Lung (tissue), 12 donors: ENCODE measurements around the gene CENATAC. TPM values are rescaled to one million over a fixed set of nuclear protein-coding genes. Genes with fewer than 3 reads are reported as not detected.

ENCODE experiments used
- ATAC-seq: fragments of 200-7000 bp; cut with Tn5 transposase; one replicate; pipeline ENCODE4 v1.9.1; 2020; ENCODE audit warnings: moderate number of reproducible peaks; ENCODE audit not compliant: insufficient read depth, low FRiP score
- DNase-seq, 3 donors: peaks; one replicate each; pipeline ENCODE4 v3.0.0-alpha.2; 2013 to 2017
- H3K27ac ChIP-seq, 2 donors: one replicate each; pipeline ENCODE4 v1.5.1; 2013; ENCODE audit warnings: mild to moderate bottlenecking in 2 of 2, moderate library complexity in 2 of 2, control low read depth in 1 of 2, inconsistent platforms in 1 of 2, low read depth in 1 of 2, low read length in 1 of 2
- H3K27me3 ChIP-seq, 3 donors: one replicate each; pipeline ENCODE4 v1.5.1; 2013; ENCODE audit warnings: low read length in 2 of 3; ENCODE audit not compliant: control insufficient read depth in 3 of 3, insufficient read depth in 3 of 3
- H3K36me3 ChIP-seq, 4 donors: one replicate each; pipeline ENCODE4 v1.5.1; 2013; ENCODE audit warnings: low read length in 4 of 4, mild to moderate bottlenecking in 1 of 4, moderate library complexity in 1 of 4; ENCODE audit not compliant: control insufficient read depth in 4 of 4, insufficient read depth in 4 of 4
- H3K4me1 ChIP-seq, 5 donors: one replicate each; pipeline ENCODE4 v1.5.1; 2013; ENCODE audit warnings: low read length in 5 of 5, mild to moderate bottlenecking in 2 of 5, moderate library complexity in 1 of 5; ENCODE audit not compliant: control insufficient read depth in 5 of 5, insufficient read depth in 5 of 5
- H3K4me3 ChIP-seq: one replicate; pipeline ENCODE4 v1.5.1; 2013; ENCODE audit warnings: mild to moderate bottlenecking, control low read depth, moderate library complexity
- H3K9ac ChIP-seq, 2 donors: one replicate each; pipeline ENCODE4 v1.5.1; 2013; ENCODE audit warnings: low read length in 2 of 2, control low read depth in 1 of 2; ENCODE audit not compliant: insufficient read depth in 1 of 2
- H3K9me3 ChIP-seq, 4 donors: one replicate each; pipeline ENCODE4 v1.5.1; 2013; ENCODE audit warnings: low read length in 3 of 4, mild to moderate bottlenecking in 1 of 4, moderate library complexity in 1 of 4; ENCODE audit not compliant: control insufficient read depth in 4 of 4, insufficient read depth in 3 of 4
- WGBS, 2 donors: extraction: QIAGEN DNeasy Blood & Tissue Kit; methylation state at CpG; one replicate each; pipeline ENCODE4 v1.1.7; 2013; 5-methylcytosine and 5-hydroxymethylcytosine counted together
- polyA plus RNA-seq, 2 donors: library from polyadenylated mRNA; stranded (reverse); fragments of 200-250 nt; gene quantifications; one replicate each; pipeline ENCODE4 v1.2.1, GENCODE V29; 2013
- total RNA-seq, 2 donors: library from RNA; depleted of rRNA in 1 of 2; stranded (reverse); fragments of >200 nt in 1 of 2; gene quantifications; one replicate each; pipeline ENCODE4 v1.2.1, GENCODE V29; 2014 to 2021
- TF ChIP-seq, protein P1 (sequence below): IDR thresholded peaks from 2 replicates; pipeline ENCODE4 v1.5.1; 2012; ENCODE audit warnings: mild to moderate bottlenecking; ENCODE audit errors: control extremely low read depth, extremely low read depth
- donor health status: control.
- donor health status: control.
- donor health status: Bipolar disorder and iron deficiency.
- donor health status: healthy.
- donor health status: DM: yes; HTN: yes; CAD: no.

The CENATAC gene
- total and polyA plus RNA-seq, 4 donors = 12.3 to 97.5 (median 53.5) TPM

DNA sequence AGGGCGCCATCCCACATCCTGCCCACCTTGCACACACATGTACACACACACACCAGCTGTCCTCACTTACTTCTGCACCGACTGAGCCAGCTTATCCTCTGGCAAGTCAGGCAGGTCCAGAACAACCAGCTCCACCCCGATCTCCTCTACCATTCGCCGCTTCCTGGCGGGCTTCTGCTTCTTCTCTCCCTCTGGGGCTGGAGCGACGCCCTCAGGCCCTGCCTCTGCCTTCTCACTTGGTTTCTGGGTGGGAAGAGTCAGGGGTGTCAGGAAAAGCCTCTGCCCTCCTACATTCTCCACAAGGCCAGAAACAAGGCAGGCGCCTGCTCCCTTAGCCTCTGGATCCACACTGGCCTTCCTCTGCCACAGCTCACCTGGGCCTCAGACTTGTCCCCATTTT lies 50.7 kb downstream of the CENATAC start:
- H3K4me3 ChIP-seq = no peak overlapping the region
- no peak overlapping the region for H3K27ac ChIP-seq
- H3K9me3 ChIP-seq = no peaks in the 10 kb centered on the region
- 94 to 96% methylated on average over 9 of the region's 9 CpGs for WGBS, 2 donors
- no peaks in the 10 kb centered on the region for H3K4me1 ChIP-seq
- H3K9ac ChIP-seq = no peak overlapping the region
- H3K27me3 ChIP-seq = no peaks in the 10 kb centered on the region
- H3K36me3 ChIP-seq = peaks cover 39 to 77% (median 49%) of the 10 kb centered on the region in 4 donors
- TF ChIP-seq, protein P1, sequence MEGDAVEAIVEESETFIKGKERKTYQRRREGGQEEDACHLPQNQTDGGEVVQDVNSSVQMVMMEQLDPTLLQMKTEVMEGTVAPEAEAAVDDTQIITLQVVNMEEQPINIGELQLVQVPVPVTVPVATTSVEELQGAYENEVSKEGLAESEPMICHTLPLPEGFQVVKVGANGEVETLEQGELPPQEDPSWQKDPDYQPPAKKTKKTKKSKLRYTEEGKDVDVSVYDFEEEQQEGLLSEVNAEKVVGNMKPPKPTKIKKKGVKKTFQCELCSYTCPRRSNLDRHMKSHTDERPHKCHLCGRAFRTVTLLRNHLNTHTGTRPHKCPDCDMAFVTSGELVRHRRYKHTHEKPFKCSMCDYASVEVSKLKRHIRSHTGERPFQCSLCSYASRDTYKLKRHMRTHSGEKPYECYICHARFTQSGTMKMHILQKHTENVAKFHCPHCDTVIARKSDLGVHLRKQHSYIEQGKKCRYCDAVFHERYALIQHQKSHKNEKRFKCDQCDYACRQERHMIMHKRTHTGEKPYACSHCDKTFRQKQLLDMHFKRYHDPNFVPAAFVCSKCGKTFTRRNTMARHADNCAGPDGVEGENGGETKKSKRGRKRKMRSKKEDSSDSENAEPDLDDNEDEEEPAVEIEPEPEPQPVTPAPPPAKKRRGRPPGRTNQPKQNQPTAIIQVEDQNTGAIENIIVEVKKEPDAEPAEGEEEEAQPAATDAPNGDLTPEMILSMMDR = no peak
- no peak for ATAC-seq
- no peak for DNase-seq

GRCh38 chr11:119049081-119049480 lies 51.1 kb downstream of the CENATAC start:
- 94 to 96% methylated on average over 7 of the region's 7 CpGs for WGBS, 2 donors

DNA sequence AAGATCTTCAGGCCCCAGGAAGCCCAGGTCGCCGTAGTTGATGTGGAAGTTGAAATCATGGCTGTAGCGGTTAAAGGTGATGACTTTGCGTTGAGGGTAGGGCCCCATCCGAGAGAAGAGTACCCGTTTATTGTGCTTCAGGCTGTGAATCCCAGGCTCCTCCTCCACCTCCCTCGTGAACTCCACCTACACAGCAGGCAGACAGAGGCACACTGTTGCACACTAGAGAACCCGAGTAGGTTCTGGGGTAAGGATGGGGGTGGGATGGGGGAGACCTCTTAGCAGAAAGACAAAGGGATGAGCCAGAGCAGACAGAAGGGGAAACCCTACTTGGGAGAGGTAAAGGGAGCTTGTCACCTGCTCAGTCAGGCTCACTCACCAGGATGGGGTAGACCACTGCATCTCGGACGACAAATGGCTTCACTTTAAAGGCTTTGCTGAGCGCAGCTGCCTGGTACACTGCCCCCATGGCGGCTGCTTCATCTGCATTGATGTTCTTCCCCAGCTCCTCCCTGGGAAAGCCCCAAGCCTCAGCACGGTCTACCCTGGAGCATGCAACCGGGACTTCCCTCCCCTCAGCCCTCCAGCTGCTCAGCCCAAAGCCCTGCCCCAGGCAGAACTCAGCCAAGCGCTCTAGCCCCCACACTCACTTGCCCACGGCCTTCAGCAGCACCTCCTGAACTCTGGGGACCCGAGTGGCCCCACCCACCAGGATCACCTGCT lies 53.7 kb downstream of the CENATAC start:
- no peaks in the 10 kb centered on the region for H3K27me3 ChIP-seq
- H3K9ac ChIP-seq = no peak overlapping the region
- no peak overlapping the region for H3K27ac ChIP-seq
- DNase-seq (no peak), ATAC-seq (no peak)
- no peaks in the 10 kb centered on the region for H3K9me3 ChIP-seq
- WGBS, 2 donors = 88 to 90% methylated on average over 17 of the region's 17 CpGs
- peaks cover 41 to 71% (median 58%) of the 10 kb centered on the region in 4 donors for H3K36me3 ChIP-seq
- no peak overlapping the region for H3K4me3 ChIP-seq
- peaks cover 0 to 9% (median 4%) of the 10 kb centered on the region in 5 donors for H3K4me1 ChIP-seq
- TF ChIP-seq, protein P1 = no peak

More at GRCh38 chr11:119049081-119049480, 51.1 kb downstream of the CENATAC start:
- Histone ChIP-seq H3K4me3 (no peak overlapping the region), H3K9me3 (no peaks in the 10 kb centered on the region), H3K27ac (no peak overlapping the region), H3K9ac (no peak overlapping the region), H3K36me3 (peaks cover 39 to 81% (median 53%) of the 10 kb centered on the region in 4 donors), H3K4me1 (no peaks in the 10 kb centered on the region), H3K27me3 (no peaks in the 10 kb centered on the region)
- no peak for ATAC-seq
- TF ChIP-seq, protein P1 = no peak
- DNase-seq = no peak
